Caco-2 (cell line): ENCODE results near the gene PTPRN2. TPM values are rescaled to one million over a fixed set of nuclear protein-coding genes. Genes with fewer than 3 reads are reported as not detected.

ENCODE experiments used
- BruUV-seq: library from RNA; stranded (reverse); fragments of 400-500 nt; replicated peaks from 2 replicates; lab custom pipeline; 2021; lab: Mats Ljungman, UMichigan
- CTCF ChIA-PET: fragments of 300-600 bp; sonication (Branson Sonifier 250); formaldehyde crosslinking; loops from one replicate; lab custom pipeline; 2022; ENCODE audit warnings: antibody characterized with exemption; lab: Charles Lee
- POLR2A ChIA-PET: fragments of 300-600 bp; sonication (Branson Sonifier 250); formaldehyde crosslinking; loops from one replicate; lab custom pipeline; 2022; ENCODE audit warnings: antibody characterized with exemption; lab: Charles Lee
- DNase-seq, 2 experiments: peaks; one replicate each; pipeline versions ENCODE4 v3.0.0 to v3.0.0-alpha.2; 2020 to 2022
- H3K27me3 ChIP-seq: replicated peaks from 2 replicates; pipeline ENCODE4 v1.6.0; 2011; ENCODE audit warnings: low read length; ENCODE audit not compliant: control insufficient read depth, insufficient read depth
- H3K36me3 ChIP-seq: 2 replicates; pipeline ENCODE4 v1.5.1; 2011; ENCODE audit warnings: low read length; ENCODE audit not compliant: control insufficient read depth, insufficient read depth
- H3K4me1 ChIP-seq: fragments of 250-450 bp; sonication (Bioruptor Pico); 2 replicates; pipeline ENCODE4 v1.5.1; 2020; ENCODE audit warnings: mild to moderate bottlenecking
- H3K4me3 ChIP-seq: 2 replicates; pipeline ENCODE4 v1.5.1; 2011; ENCODE audit warnings: low read depth, mild to moderate bottlenecking, control low read depth, low read length
- H3K9me3 ChIP-seq: fragments of 250-450 bp; sonication (Bioruptor Pico); 2 replicates; pipeline ENCODE4 v1.5.1; 2020; ENCODE audit warnings: mild to moderate bottlenecking, moderate library complexity
- H3K27ac Mint-ChIP-seq: one replicate; pipeline ENCODE4 v1.8.0; 2022; ENCODE audit warnings: mixed read lengths; ENCODE audit not compliant: unreplicated experiment
- H3K27me3 Mint-ChIP-seq: one replicate; pipeline ENCODE4 v1.8.0; 2022; ENCODE audit warnings: mixed read lengths; ENCODE audit not compliant: insufficient read depth, unreplicated experiment
- H3K36me3 Mint-ChIP-seq: one replicate; pipeline ENCODE4 v1.8.0; 2022; ENCODE audit warnings: mild to moderate bottlenecking, mixed read lengths; ENCODE audit not compliant: insufficient read depth, unreplicated experiment
- H3K4me1 Mint-ChIP-seq: one replicate; pipeline ENCODE4 v1.8.0; 2022; ENCODE audit warnings: low read depth, mixed read lengths; ENCODE audit not compliant: unreplicated experiment
- H3K4me3 Mint-ChIP-seq: one replicate; pipeline ENCODE4 v1.8.0; 2022; ENCODE audit warnings: mild to moderate bottlenecking, moderate library complexity, mixed read lengths; ENCODE audit not compliant: unreplicated experiment
- H3K9me3 Mint-ChIP-seq: one replicate; pipeline ENCODE4 v1.8.0; 2022; ENCODE audit warnings: mixed read lengths; ENCODE audit not compliant: unreplicated experiment
- intact Hi-C: fragments of 100-400 bp; cut with micrococcal nuclease; formaldehyde crosslinking; loops from one replicate; pipeline ENCODE4 v1.10.0; 2022; ENCODE audit not compliant: unreplicated experiment
- total RNA-seq: library from RNA; stranded (reverse); gene quantifications from 2 replicates; pipeline ENCODE4 v1.2.3, GENCODE V29; 2022
- TF ChIP-seq, protein P1 (sequence below), 2 experiments: fragments of 200-600 bp in 1 of 2; IDR thresholded peaks; 1 replicate in 1 of 2; 2 replicates in 1 of 2; pipeline versions ENCODE4 v1.5.1 to v1.8.0; 2011 to 2022; ENCODE audit warnings: antibody characterized with exemption in 1 of 2, control low read depth in 1 of 2, inconsistent platforms in 1 of 2, low read depth in 1 of 2, low read length in 1 of 2, mild to moderate bottlenecking in 1 of 2, moderate library complexity in 1 of 2; ENCODE audit not compliant: insufficient read depth in 1 of 2, severe bottlenecking in 1 of 2, unreplicated experiment in 1 of 2

The PTPRN2 gene
- total RNA-seq, 1 experiment from 2014 or later: 1.4 TPM

DNA sequence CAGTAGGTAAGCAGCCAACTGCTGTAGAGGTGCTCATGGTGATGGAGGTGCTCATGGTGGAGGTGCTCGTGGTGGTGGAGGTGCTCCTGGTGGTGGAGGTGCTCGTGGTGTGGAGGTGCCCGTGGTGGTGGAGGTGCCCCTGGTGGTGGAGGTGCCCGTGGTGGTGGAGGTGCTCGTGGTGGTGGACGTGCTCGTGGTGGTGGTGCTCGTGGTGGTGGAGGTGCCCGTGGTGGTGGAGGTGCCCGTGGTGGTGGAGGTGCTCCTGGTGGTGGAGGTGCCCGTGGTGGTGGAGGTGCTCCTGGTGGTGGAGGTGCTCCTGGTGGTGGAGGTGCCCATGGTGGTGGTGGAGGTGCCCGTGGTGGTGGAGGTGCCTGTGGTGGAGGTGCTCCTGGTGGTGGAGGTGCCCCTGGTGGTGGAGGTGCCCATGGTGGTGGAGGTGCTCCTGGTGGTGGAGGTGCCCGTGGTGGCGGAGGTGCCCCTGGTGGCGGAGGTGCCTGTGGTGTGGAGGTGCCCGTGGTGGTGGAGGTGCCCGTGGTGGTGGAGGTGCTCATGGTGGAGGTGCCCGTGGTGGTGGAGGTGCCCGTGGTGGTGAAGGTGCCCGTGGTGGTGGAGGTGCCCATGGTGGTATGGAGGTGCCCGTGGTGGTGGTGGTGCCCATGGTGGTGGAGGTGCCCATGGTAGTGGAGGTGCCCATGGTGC, 517.3 kb downstream of the PTPRN2 start:
- H3K9me3 ChIP-seq: no peaks in the 10 kb centered on the region; the same call in 1 of the 2 replicates
- no peaks in the 10 kb centered on the region for H3K4me1 ChIP-seq
- no peak overlapping the region for H3K27ac Mint-ChIP-seq
- no peaks in the 10 kb centered on the region for H3K36me3 ChIP-seq
- intact Hi-C loops: no loop called here
- no peak overlapping the region for H3K4me3 Mint-ChIP-seq
- H3K36me3 Mint-ChIP-seq: no peaks in the 10 kb centered on the region
- no peak for DNase-seq
- H3K27me3 Mint-ChIP-seq: no peaks in the 10 kb centered on the region
- no peaks in the 10 kb centered on the region for H3K4me1 Mint-ChIP-seq
- ChIA-PET CTCF (no interaction called here), POLR2A (no interaction called here)
- TF ChIP-seq, protein P1, sequence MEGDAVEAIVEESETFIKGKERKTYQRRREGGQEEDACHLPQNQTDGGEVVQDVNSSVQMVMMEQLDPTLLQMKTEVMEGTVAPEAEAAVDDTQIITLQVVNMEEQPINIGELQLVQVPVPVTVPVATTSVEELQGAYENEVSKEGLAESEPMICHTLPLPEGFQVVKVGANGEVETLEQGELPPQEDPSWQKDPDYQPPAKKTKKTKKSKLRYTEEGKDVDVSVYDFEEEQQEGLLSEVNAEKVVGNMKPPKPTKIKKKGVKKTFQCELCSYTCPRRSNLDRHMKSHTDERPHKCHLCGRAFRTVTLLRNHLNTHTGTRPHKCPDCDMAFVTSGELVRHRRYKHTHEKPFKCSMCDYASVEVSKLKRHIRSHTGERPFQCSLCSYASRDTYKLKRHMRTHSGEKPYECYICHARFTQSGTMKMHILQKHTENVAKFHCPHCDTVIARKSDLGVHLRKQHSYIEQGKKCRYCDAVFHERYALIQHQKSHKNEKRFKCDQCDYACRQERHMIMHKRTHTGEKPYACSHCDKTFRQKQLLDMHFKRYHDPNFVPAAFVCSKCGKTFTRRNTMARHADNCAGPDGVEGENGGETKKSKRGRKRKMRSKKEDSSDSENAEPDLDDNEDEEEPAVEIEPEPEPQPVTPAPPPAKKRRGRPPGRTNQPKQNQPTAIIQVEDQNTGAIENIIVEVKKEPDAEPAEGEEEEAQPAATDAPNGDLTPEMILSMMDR (IDR thresholded peaks at IDR 0.05; ENCODE audit: insufficient read depth in 1 of 2, low read depth in 1 of 2, low read length in 1 of 2, severe bottlenecking in 1 of 2, unreplicated experiment in 1 of 2): no peak
- no peak overlapping the region for H3K4me3 ChIP-seq
- no peaks in the 10 kb centered on the region for H3K27me3 ChIP-seq
- H3K9me3 Mint-ChIP-seq: peaks cover 13% of the 10 kb centered on the region
- BruUV-seq: no TSS peak

DNA sequence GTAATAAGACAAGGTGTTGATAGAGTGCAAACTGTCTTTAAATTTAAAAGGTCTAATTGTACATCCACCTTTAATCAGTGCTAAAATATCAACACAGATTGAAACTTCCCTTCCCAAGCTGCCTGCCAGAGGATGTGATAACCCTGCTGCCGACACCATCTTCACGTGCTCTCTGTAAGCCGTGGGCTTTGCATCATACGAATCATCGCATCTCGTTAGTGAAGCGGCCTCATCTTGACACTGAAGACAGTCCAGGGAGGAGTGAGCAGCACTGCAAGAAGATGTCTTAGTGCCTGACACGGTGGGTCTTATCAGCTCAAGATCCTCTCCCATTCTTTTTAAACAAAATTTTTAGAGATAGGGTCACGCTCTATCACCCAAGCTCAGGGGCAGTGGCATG, 518.8 kb downstream of the PTPRN2 start:
- H3K9me3 ChIP-seq: no peaks in the 10 kb centered on the region; the same call in 1 of the 2 replicates
- H3K4me1 ChIP-seq: no peaks in the 10 kb centered on the region
- Mint-ChIP-seq H3K4me3 (no peak overlapping the region), H3K36me3 (no peaks in the 10 kb centered on the region), H3K27me3 (no peaks in the 10 kb centered on the region), H3K9me3 (peaks cover 13% of the 10 kb centered on the region), H3K4me1 (no peaks in the 10 kb centered on the region), H3K27ac (no peak overlapping the region)
- intact Hi-C loops: no loop called here
- BruUV-seq: no TSS peak
- H3K4me3 ChIP-seq: no peak overlapping the region
- DNase-seq: no peak
- ChIA-PET CTCF (no interaction called here), POLR2A (no interaction called here)
- TF ChIP-seq, protein P1 (IDR thresholded peaks at IDR 0.05; ENCODE audit: insufficient read depth in 1 of 2, low read depth in 1 of 2, low read length in 1 of 2, severe bottlenecking in 1 of 2, unreplicated experiment in 1 of 2): no peak
- H3K36me3 ChIP-seq: no peaks in the 10 kb centered on the region
- no peaks in the 10 kb centered on the region for H3K27me3 ChIP-seq

DNA sequence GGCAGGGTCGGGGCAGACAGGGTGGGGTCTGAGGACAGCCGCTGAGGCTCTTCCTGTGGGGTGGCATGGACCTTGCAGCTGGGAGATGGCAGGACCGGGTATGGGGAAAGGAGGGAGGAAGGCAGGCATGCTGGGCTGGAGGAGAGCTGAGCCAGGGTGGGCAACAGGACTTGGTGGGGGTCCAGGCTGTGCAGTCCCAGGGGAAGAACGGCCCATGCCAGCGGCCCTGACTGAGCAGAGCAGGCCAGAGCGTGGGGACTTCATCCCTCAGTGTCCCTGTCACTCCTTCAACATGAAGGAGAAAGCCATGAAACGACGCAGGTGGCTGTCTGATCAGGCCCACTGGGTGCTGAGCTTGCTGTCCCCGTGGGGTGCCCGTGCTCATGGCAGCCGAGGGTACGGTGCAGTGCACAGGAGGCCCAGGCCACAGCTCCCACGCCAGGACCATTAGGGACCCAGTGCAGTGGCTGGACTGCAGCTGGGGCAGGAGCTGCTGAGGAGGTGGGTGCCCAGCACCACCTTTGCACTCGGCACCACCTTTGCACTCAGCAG, 519.6 kb downstream of the PTPRN2 start:
- H3K27ac Mint-ChIP-seq: no peak overlapping the region
- Histone ChIP-seq H3K36me3 (no peaks in the 10 kb centered on the region), H3K4me3 (no peak overlapping the region), H3K9me3 (no peaks in the 10 kb centered on the region; the same call in none of the 2 replicates), H3K4me1 (no peaks in the 10 kb centered on the region), H3K27me3 (no peaks in the 10 kb centered on the region)
- no peak overlapping the region for H3K4me3 Mint-ChIP-seq
- no TSS peak for BruUV-seq
- intact Hi-C loops: no loop called here
- H3K36me3 Mint-ChIP-seq: no peaks in the 10 kb centered on the region
- no peaks in the 10 kb centered on the region for H3K27me3 Mint-ChIP-seq
- ChIA-PET POLR2A (no interaction called here), CTCF (no interaction called here)
- TF ChIP-seq, protein P1 (IDR thresholded peaks at IDR 0.05; ENCODE audit: insufficient read depth in 1 of 2, low read depth in 1 of 2, low read length in 1 of 2, severe bottlenecking in 1 of 2, unreplicated experiment in 1 of 2): no peak
- H3K4me1 Mint-ChIP-seq: no peaks in the 10 kb centered on the region
- H3K9me3 Mint-ChIP-seq: peaks cover 13% of the 10 kb centered on the region
- DNase-seq: no peak
